ENCODE measurements around the gene CGA. TPM values are rescaled to one million over a fixed set of nuclear protein-coding genes. Genes with fewer than 3 reads are reported as not detected.

Gene CGA
- total and polyA plus RNA-seq, 12 donors, result 0.23 to 1.0 (median 0.59) TPM; not detected in 8

- ATAC-seq (peak in 5 of 8 donors; percentile 43 to 80 (median 58)), DNase-seq (peak; percentile 31 to 52)
- Histone ChIP-seq H3K4me3 (no peak overlapping the region), H3K9me3 (no peaks in the 10 kb centered on the region), H3K36me3 (no peaks in the 10 kb centered on the region), H3K27me3 (peaks cover 0 to 5% (median 0%) of the 10 kb centered on the region in 7 donors), H3K27ac (no peak overlapping the region), H3K4me1 (no peaks in the 10 kb centered on the region)
- 37 to 42% methylated on average over 8 of the region's 8 CpGs for WGBS, 2 donors
- intact Hi-C loops (cut with DNase I), result loop anchor here in 3 of 10 donors (10.0 kb wide), 3 partner anchors 156 to 1416 kb away; no protein-coding TSS in a partner anchor
- TF ChIP-seq, protein P1, sequence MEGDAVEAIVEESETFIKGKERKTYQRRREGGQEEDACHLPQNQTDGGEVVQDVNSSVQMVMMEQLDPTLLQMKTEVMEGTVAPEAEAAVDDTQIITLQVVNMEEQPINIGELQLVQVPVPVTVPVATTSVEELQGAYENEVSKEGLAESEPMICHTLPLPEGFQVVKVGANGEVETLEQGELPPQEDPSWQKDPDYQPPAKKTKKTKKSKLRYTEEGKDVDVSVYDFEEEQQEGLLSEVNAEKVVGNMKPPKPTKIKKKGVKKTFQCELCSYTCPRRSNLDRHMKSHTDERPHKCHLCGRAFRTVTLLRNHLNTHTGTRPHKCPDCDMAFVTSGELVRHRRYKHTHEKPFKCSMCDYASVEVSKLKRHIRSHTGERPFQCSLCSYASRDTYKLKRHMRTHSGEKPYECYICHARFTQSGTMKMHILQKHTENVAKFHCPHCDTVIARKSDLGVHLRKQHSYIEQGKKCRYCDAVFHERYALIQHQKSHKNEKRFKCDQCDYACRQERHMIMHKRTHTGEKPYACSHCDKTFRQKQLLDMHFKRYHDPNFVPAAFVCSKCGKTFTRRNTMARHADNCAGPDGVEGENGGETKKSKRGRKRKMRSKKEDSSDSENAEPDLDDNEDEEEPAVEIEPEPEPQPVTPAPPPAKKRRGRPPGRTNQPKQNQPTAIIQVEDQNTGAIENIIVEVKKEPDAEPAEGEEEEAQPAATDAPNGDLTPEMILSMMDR (IDR thresholded peaks at IDR 0.05), result peak; percentile 60 to 94 (median 83)
Observed at GRCh38 chr6:87078983-87079616, 15.8 kb downstream of the CGA start.

DNA sequence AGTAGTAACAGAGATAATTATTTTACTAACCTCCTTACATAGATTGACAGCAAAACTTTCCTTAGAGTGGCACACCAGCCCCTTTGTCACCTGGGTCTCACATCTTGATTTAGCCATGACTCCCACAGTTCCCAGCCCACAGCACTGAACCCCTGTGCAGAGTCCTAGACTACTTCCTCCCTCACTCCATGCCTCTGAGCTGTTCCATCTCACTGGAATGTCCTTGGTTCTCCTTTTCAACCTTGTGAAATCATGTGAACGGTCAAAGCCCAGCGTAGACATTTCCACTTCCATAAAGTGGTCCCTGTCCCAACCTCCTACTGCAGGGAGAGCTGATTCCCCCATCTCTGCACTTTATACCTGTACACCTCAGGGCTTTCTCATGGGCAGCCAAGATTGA is 19.7 kb downstream of the CGA start:
- no peak for ATAC-seq
- TF ChIP-seq, protein P1 (IDR thresholded peaks at IDR 0.05), result no peak
- Histone ChIP-seq H3K9me3 (no peaks in the 10 kb centered on the region), H3K36me3 (no peaks in the 10 kb centered on the region), H3K27me3 (peaks cover 0 to 15% (median 0%) of the 10 kb centered on the region in 7 donors), H3K27ac (no peak overlapping the region), H3K4me1 (no peaks in the 10 kb centered on the region), H3K4me3 (no peak overlapping the region)
- 81 to 95% methylated on average over 2 of the region's 2 CpGs for WGBS, 2 donors
- DNase-seq, result no peak
- intact Hi-C loops (cut with DNase I), result loop anchor here in 3 of 10 donors (10.0 kb wide), 3 partner anchors 160 to 1420 kb away; no protein-coding TSS in a partner anchor

DNA sequence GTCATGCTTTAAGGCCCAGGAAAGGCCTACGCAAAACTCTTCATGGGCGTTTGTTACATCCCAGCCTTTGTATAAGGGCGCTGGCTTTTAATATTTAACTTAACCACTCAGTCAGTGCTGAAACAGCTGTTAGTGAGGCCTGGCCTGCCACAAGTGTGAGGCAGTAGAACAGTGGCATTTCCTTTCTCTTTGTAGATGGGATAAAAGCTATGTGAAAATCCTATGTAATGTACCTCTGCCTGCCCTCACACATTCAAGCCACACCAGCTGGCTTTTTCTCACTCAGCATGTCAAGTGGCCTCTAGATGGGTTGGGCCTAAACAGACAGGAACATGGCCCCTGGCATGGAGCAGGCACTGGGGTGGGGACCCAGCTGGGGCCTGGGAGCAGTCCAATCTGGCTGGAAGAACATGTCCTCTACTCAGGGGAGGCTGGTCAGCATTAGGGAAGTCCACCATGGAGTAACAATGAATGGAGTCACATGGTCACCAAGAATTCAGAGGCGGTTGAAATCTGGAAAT is 20.7 kb downstream of the CGA start:
- intact Hi-C loops (cut with DNase I), result loop anchor here in 3 of 10 donors (10.0 kb wide), 3 partner anchors 161 to 1421 kb away; no protein-coding TSS in a partner anchor
- TF ChIP-seq, protein P1 (IDR thresholded peaks at IDR 0.05), result no peak
- Histone ChIP-seq H3K27ac (no peak overlapping the region), H3K36me3 (no peaks in the 10 kb centered on the region), H3K9me3 (no peaks in the 10 kb centered on the region), H3K27me3 (peaks cover 0 to 25% (median 4%) of the 10 kb centered on the region in 7 donors), H3K4me1 (no peaks in the 10 kb centered on the region), H3K4me3 (no peak overlapping the region)
- WGBS, 2 donors, result 84 to 87% methylated on average over 4 of the region's 4 CpGs
- DNase-seq (peak in 1 of 2 donors; percentile 12), ATAC-seq (peak in 1 of 8 donors; percentile 70)

DNA sequence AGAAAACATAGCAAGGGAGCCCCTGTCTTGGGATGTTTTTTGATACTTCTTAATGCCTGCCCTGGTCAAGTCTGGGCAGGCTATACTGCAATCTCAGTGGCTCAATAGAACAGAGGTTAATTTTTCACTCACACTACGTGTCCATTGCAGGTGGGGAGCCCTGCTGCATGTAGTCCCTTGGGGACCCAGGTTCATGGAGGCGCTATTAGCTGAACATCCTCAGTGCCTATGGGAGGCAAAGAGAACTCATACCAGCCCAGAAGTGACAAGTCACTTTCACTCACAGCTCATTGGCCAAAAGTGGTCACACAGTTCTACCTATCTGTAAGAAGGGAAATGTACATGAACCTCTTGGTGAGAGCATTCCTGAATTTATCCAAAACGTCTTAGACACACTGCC is 23.2 kb downstream of the CGA start:
- peaks cover 0 to 1% (median 0%) of the 10 kb centered on the region in 9 donors for H3K4me1 ChIP-seq
- no peaks in the 10 kb centered on the region for H3K9me3 ChIP-seq
- no peak overlapping the region for H3K4me3 ChIP-seq
- intact Hi-C loops (cut with DNase I), result loop anchor here in 3 of 10 donors (10.0 kb wide), 3 partner anchors 163 to 1423 kb away; no protein-coding TSS in a partner anchor
- peaks cover 0 to 50% (median 12%) of the 10 kb centered on the region in 7 donors for H3K27me3 ChIP-seq
- DNase-seq, result no peak
- WGBS, 2 donors, result 63 to 74% methylated on average over 3 of the region's 3 CpGs
- no peak for ATAC-seq
- no peak overlapping the region for H3K27ac ChIP-seq
- no peaks in the 10 kb centered on the region for H3K36me3 ChIP-seq
- TF ChIP-seq, protein P1 (IDR thresholded peaks at IDR 0.05), result no peak
